Brain microvascular endothelial cell (primary cell): ENCODE results near the gene CLPTM1L.
"Not testable (repeated sequence)": the region's sequence is repeated elsewhere in the genome, so short reads cannot be mapped to it uniquely, and the experiment has no call there.

ENCODE experiments used
- DNase-seq: peaks from one replicate; pipeline ENCODE4 v3.0.0-alpha.2; 2020
- H3K27ac ChIP-seq: fragments of 250-450 bp; sonication (Bioruptor Pico); 2 replicates; pipeline ENCODE4 v1.5.1; 2020; ENCODE audit warnings: mild to moderate bottlenecking, moderate library complexity
- H3K27me3 ChIP-seq: fragments of 250-450 bp; sonication (Bioruptor Pico); replicated peaks from 2 replicates; pipeline ENCODE4 v1.5.1; 2020; ENCODE audit warnings: mild to moderate bottlenecking
- H3K36me3 ChIP-seq: fragments of 250-450 bp; sonication (Bioruptor Pico); replicated peaks from 2 replicates; pipeline ENCODE4 v1.5.1; 2020; ENCODE audit warnings: mild to moderate bottlenecking
- H3K4me3 ChIP-seq: 2 replicates; pipeline ENCODE4 v1.5.1; 2011; ENCODE audit warnings: low read depth, mild to moderate bottlenecking, control low read depth, low read length, moderate library complexity
- CTCF ChIP-seq: IDR thresholded peaks from 2 replicates; pipeline ENCODE4 v1.5.1; 2011; ENCODE audit warnings: low read depth, mild to moderate bottlenecking, moderate library complexity, low read length, control low read depth, inconsistent platforms; ENCODE audit errors: missing control alignments
- in situ Hi-C: cut with HindIII; loops from 2 replicates; pipeline ENCODE4 v1.10.0; 2017; ENCODE audit warnings: low sequenced_read_pairs, low pct_ligation_motif_present

Gene CLPTM1L

GRCh38 chr5:1363581-1363980, 18.7 kb upstream of the CLPTM1L start:
- H3K27me3 ChIP-seq, result no peaks in the 10 kb centered on the region
- no peak overlapping the region for H3K4me3 ChIP-seq
- in situ Hi-C loops, result no loop called here
- no peak for DNase-seq
- no peak overlapping the region for H3K27ac ChIP-seq
- no peaks in the 10 kb centered on the region for H3K36me3 ChIP-seq
- no peak for TF ChIP-seq CTCF

- no peaks in the 10 kb centered on the region for H3K27me3 ChIP-seq
- in situ Hi-C loops, result no loop called here
- H3K36me3 ChIP-seq, result no peaks in the 10 kb centered on the region
- TF ChIP-seq CTCF, result no peak
- DNase-seq, result no peak
- no peak overlapping the region for H3K27ac ChIP-seq
- no peak overlapping the region for H3K4me3 ChIP-seq
Observed at GRCh38 chr5:1363160-1363559, 18.3 kb upstream of the CLPTM1L start.

GRCh38 chr5:1362242-1363015, 17.5 kb upstream of the CLPTM1L start:
- Histone ChIP-seq H3K27me3 (no peaks in the 10 kb centered on the region), H3K4me3 (no peak overlapping the region), H3K36me3 (no peaks in the 10 kb centered on the region), H3K27ac (no peak overlapping the region)
- in situ Hi-C loops, result no loop called here
- DNase-seq, result no peak
- no peak for TF ChIP-seq CTCF

- Histone ChIP-seq H3K36me3 (no peaks in the 10 kb centered on the region), H3K27me3 (peaks cover 6% of the 10 kb centered on the region), H3K4me3 (no peak overlapping the region), H3K27ac (no peak overlapping the region)
- no peak for TF ChIP-seq CTCF
- no peak for DNase-seq
- in situ Hi-C loops, result no loop called here
Observed at GRCh38 chr5:1360861-1361260, 16.0 kb upstream of the CLPTM1L start.

GRCh38 chr5:1360367-1360766, 15.5 kb upstream of the CLPTM1L start:
- not testable (repeated sequence) for H3K27me3 ChIP-seq

GRCh38 chr5:1359713-1360112, 14.8 kb upstream of the CLPTM1L start:
- TF ChIP-seq CTCF, result no peak
- Histone ChIP-seq H3K27ac (no peak overlapping the region), H3K4me3 (no peak overlapping the region), H3K36me3 (no peaks in the 10 kb centered on the region), H3K27me3 (peaks cover 7% of the 10 kb centered on the region)
- in situ Hi-C loops, result no loop called here
- DNase-seq, result no peak

More at GRCh38 chr5:1360367-1360766, 15.5 kb upstream of the CLPTM1L start:
- DNase-seq, H3K27ac ChIP-seq, H3K36me3 ChIP-seq, H3K4me3 ChIP-seq, in situ Hi-C loops: not testable (repeated sequence)
